T-helper 1 cell (primary cell): ENCODE data around the gene TXNL4B.

ENCODE experiments used
- DNase-seq, 5 donors: peaks; one replicate each; pipeline ENCODE4 v3.0.0-alpha.2; 2012 to 2020
- total RNA-seq, 4 donors: gene quantifications; one replicate each; lab custom pipeline; 2026; lab: John Stamatoyannopoulos, UW

TXNL4B gene
- total RNA-seq, result 9.2 to 13.5 (median 10.8) reads per million in 4 donors

DNA sequence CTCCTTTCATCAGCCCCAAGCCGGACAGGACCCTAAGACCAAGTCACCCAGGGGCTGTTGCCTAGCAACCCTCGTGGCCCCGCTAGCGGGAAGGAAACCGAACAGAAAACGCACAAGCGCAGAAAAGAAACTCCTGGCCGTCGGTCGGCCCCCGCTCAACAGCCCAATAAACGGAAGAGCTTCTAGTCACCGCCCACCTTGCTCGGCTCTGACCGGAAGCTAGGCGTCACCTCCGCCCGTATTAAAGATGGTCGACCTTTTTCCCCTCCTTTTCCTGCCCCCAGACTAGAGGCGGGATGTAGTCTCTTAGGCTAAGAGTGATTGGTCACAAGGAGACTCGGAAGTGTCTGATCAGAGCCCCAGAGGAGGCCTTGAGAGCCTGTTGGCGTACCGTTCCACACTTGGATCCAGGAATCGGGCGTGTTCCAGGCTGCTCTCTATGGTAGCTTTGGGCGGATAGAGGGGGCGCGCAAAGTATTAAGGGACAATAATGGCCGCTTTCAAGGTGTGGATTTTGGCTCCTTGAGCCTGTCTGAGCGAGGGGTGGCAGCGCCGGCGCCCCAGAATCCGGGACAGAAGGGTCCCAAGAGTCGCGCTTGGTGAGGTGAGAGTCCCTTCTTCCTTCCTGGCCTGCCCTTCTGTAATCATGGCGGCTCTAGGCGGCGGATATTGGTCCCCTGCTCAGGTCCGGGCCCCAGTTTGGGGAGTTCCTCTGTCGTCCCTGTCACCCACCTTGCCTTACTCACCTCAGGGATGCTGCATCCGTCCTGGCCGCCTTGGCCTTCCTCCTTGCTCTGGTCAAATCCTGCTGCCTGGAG, at the start of gene TXNL4B, which contains the start of gene DHX38:
Gene TXNL4B (minus strand): TSS at position 173 of the 818 bp plus-strand sequence. CDS start 2,871 bp downstream, outside the sequence.
Gene DHX38 (plus strand): TSS at position 400 of the 818 bp plus-strand sequence. CDS start 2,311 bp downstream, outside the sequence.
- peak; percentile 77 to 98 (median 88) for DNase-seq

DNA sequence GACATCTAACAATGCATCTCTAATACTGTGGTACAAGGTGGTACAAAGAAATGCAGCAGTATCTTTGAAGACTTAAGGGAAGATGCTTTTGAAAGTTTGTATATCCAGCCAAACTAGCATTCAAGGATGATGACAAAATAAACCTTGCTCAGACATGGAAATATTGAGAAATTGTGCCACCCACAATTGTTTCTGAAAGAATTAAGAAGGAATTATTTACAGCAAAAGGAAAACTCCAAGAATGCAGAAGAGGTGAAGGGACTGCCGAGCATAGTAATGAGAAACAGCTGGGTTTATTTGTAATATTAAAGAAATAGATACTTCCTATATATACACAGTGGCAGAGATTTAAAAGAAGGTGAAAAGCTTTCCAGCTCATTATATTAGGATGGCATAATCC, 49.1 kb upstream of the TXNL4B start:
- no peak for DNase-seq

GRCh38 chr16:72139908-72140307, 46.5 kb upstream of the TXNL4B start:
- DNase-seq, result no peak

GRCh38 chr16:72138064-72138572, 44.7 kb upstream of the TXNL4B start:
- DNase-seq, result no peak

DNA sequence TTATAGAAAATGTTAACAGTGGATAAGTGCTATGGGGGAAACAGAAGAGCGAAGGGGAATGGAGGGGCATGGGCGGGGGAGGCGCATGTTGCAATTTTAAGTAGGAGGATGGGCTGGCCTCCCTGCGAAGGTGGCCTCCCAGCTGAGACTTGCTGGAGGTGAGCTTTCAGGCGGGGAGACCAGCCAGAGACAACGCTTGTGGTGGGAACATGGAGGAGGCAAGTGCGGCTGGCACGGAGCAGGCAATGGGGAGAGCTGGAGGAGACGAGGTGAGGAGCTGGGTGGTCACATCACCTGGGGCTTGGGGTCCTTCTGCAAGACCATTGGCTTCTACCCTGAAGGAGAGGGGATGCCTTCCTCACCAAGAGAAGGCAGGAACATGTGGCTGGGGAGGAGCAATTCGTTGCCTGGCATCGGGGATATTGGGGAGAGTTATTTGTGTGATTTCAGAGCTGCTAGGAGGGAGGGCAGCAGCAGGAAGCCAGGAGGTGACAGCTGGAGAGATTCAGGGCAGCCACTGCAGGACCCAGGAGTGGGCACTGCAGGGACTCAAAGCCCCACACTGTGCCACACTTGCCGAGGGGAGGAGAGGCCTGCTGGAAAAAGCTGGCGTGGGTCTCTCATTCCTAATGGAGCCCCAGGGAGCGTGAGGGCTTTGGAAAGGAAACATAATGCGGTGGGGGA, 44.1 kb upstream of the TXNL4B start:
- no peak for DNase-seq

- no peak for DNase-seq
These were observed 41.1 kb upstream of the TXNL4B start for GRCh38 chr16:72134507-72134906.

DNA sequence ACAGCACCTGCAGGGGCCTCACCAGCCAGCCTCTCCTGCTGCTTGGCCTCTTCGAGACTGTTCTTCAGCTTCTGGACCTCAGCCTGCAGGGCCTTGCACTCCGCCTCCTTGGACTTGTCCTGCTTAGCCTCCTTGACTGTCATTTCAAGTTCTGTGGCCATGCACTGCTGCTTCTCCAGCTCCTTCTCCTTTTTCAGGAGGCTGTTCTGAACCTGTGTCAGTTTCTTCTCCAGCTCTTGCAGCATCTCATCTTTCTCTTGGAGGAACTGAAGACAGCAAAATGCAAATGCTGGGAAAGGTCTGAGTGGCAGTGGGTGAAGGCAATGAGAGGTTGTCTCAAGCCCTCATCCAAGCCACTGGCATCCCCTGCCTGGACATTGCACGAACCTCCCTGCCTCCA, 39.3 kb upstream of the TXNL4B start:
- DNase-seq, result no peak

GRCh38 chr16:72131036-72131435, 37.6 kb upstream of the TXNL4B start:
- DNase-seq, result no peak

DNA sequence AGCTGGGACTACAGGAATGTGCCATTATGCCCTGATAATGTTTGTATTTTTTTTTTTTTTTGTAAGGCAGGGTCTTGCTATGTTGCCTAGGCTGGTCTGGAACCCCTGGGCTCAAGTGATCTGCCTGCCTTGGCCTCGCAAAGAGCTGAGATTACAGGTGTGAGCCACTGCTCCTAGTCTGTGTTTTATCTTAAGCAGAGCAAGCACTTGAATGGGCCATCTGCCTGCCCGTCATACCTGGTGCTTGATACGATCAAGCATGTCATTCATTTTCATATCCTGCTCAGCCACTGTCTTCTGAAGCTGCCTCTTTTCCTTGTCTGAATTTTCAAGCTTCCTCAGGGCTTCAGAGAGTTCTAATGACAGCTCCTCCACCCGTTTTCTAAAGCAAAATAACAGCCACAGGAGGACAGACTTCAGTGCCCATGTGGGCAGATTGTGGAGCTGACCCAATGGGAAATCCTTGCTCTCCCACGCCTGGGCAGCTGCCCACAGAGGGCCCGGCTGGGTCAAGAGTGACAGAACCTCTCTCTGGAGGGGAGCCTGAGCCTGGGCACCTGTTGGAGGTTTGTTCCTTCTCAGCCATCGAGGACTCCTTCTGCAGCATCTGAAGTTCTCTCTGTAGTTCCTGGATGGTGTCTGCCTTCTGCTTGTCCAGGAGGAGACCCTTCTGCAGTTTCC, 36.7 kb upstream of the TXNL4B start:
- DNase-seq, result no peak

- no peak for DNase-seq
These were observed 35.3 kb upstream of the TXNL4B start for GRCh38 chr16:72128701-72129100.

GRCh38 chr16:72126429-72126765, 33.0 kb upstream of the TXNL4B start:
- no peak for DNase-seq

DNA sequence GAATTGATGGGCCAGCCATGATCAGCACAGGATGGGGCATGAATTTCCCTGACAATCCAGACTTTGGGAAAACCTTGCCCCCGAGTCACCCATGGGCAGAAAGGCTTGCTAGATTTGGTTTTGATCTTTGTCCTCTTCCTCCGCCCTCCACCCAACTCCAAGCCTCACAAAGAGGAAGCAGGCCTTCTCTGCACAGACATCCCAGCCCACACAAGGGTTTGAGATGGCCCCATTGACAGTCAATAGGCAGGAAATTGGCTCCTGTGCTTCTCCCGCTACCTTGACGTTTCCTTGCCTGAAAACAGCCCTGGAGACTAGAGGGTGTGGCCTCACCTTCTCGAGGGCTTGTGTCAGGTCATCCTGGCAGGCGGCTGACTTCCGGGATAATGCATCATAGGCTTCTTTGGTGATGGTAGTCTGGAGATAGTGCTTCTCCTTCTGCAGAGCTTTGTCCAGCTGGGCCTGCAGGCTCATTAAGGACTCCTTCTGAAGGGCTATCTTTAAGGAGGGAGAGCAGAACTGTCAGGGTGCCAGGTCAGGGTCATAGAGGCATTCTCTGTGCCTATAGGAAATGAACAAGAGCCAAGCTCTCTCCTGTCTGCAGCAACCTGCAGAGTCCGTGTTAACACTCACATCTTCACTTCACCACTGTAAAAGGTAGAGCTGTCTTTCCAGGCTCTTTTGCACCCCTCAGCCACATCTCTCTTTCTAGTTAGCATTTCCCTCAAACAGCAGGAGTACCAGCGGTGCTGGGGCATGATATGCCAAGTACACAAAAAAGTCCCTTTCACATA, 32.4 kb upstream of the TXNL4B start:
- DNase-seq, result no peak

DNA sequence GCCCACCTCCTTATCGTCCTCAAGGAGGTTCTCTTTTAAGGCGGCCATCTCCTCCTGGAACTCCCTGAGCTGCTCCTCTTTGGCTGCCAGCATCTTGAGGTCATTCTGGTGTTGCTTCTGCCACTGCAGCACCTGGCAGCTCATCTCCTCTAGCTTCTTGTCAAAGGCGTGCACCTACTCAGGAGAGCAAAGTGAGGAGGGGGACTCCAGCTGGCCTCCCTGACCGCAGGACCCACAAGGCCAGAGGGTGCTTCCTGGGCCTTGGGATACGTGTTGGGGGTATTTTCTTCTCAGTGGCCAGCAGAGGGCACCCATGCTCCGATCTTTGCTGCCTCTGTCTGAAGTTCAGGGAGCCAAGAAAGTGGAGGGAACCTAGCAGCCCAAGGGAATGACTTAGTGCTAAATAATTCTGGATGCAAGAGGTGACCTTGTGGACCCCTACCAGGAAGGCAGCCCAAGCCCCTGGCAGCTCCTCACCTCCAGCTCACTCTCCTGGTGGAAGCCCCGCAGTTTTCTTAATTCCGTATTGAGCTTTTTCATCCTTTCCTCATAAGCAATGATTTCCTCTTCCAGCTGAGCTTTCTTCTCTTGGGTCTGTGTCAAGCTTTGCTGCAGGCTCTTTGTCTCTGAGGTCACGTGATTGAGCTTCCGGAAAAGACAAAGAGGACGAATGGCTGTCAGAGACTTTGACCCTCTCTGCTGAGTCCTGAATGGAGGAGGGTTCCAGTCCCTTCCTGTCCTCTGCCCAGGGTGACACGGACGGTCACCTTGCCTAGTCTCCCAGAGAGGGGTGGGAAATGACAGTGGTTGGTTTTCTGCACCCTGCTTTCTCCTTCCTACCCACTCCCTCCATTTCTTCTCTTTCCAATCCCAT, 31.6 kb upstream of the TXNL4B start:
- DNase-seq, result peak in 4 of 5 donors; percentile 20 to 52 (median 42)

- no peak for DNase-seq
These were observed 30.7 kb upstream of the TXNL4B start for GRCh38 chr16:72124148-72124547.

DNA sequence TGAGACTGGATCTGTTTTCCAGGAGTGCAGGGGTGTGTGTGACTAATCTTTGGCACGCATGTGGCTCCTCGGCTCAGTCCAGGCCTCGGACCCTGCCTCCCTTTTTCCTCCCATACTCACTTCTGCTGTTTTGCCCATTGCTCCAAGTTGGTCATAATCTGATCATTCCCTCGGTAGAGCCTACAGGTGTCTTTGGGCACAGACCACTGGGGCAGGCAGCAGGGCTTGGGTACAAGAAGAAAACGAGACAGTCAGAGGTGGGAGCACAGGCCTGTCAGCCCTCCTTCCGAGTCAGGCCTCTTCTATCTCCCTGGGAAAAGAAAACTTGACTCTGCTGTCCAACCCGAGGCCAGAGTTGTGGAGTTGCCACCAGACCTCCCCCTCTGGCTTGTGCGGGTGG, 30.0 kb upstream of the TXNL4B start:
- DNase-seq, result no peak

DNA sequence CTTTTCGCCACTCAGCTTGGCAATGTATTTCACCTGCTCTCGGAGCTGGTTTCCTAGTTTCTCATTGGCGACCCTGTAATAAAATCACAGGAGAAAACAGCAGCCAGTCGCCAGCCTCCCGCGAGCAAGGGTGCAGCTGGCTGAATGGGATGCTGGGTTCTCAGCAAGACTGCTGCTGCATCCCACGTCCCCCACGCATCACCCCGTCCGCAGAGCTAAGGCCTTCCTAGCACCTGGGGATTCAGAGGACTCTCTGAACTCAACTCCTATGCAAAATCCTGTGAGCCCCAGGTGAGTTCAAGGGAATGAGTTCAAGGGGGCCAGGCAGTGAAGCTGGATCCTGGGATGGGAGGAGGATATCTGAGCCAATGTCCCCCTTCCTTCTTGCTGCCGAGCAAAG, 29.5 kb upstream of the TXNL4B start:
- DNase-seq, result no peak

DNA sequence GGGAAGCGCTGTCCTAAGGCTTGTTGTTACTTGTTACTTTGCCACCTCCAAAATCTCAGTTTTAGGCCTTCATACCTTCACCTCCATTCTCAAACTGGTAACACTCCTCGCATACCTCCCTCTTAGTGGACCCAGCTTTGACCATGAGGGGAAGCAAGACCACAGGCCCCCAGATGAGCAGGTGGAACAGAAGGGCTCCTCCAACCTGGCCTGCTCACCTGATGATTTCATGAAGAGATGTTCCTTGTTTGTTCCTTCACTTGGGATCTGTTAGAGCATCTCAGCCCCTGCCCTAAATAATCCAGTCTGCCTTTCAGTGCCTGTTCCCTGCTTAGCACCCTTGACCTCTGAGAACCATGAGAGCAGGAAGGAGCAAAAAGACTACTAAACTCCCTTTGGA, 28.9 kb upstream of the TXNL4B start:
- DNase-seq, result no peak

DNA sequence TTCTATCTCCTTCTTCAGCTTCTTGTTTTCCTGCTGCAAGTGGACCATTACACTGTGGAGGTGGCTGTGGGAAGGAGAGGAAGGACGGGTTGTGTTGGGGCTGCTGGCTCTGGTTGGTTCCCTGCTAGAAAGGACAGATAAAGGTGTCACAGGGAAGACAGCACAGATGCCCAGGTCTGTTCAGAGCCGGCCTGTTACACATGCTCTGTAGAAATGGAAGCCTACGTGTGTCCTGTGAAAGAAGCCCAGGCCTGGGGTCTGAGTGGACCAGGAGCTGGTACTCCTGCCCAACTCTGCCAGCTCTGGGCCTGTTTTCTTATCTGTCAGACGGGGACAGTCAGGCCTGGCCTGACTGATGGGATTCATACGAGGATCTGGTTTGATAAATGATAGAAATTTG, 26.6 kb upstream of the TXNL4B start:
- DNase-seq, result no peak

- no peak for DNase-seq
These were observed 20.2 kb upstream of the TXNL4B start for GRCh38 chr16:72113616-72113945.

DNA sequence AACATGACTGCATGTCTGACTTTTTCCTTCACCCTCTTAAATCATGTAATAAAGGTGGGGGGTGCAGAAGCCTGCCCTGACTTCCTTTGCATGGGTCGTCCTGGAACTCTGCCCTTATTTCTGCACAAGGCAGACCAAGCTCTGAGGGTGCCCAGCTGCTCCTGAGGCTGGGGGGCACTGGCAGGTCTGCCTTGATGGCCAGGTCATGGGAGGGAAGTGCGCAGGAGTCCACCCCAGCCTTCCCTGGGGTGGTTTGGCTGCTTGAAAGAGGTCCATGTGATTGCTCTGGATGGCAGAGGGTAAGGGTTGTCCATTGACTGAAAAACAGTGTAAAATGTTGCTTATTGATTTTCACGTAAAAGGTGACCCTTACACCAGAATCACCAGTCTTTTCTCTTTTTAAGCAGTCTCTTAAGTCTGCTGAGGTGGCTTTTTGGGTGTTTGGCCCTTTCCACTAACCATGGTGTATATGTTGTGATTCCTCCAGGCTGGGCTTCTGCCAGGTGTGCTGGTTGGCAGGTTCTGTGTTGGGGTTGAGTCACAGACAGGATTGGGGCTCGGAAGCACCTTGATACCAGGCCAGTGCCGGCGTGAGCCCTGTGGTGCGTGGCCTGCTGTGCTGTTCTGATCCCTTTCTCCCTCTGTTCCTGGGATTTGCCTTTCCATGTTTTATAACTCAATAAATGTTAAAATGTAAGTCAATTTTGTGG, 19.6 kb upstream of the TXNL4B start:
- no peak for DNase-seq

DNA sequence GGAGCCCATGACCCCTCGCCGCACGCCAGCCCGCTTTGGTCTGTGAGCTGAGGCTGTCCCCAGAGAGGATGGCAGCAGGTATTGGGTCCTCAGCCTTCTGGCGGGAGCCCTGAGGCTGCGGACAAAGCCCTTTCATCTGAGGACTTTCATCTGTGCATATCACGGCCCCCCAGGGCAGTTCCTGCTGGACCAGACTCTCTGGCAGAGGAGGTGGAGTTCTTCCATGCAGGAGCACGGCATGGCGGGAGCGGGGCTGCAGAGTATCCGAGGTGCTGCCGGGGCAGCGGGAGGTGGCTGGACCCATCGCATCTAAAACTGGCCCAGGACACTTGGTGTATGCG, 19.0 kb upstream of the TXNL4B start:
- DNase-seq, result no peak
